Astrocyte of the hippocampus (primary cell): ENCODE results near the gene ISLR.
"Not testable (repeated sequence)": the region's sequence is repeated elsewhere in the genome, so short reads cannot be mapped to it uniquely, and the experiment has no call there.

ENCODE experiments used
- DNase-seq: peaks from one replicate; pipeline ENCODE4 v3.0.0; 2011; ENCODE audit warnings: low read depth, low spot score

ISLR gene

GRCh38 chr15:74136814-74137536 lies 36.5 kb upstream of the ISLR start:
- peak; percentile 21 for DNase-seq

- no peak for DNase-seq
Observed at GRCh38 chr15:74137537-74137894, 36.0 kb upstream of the ISLR start.

DNA sequence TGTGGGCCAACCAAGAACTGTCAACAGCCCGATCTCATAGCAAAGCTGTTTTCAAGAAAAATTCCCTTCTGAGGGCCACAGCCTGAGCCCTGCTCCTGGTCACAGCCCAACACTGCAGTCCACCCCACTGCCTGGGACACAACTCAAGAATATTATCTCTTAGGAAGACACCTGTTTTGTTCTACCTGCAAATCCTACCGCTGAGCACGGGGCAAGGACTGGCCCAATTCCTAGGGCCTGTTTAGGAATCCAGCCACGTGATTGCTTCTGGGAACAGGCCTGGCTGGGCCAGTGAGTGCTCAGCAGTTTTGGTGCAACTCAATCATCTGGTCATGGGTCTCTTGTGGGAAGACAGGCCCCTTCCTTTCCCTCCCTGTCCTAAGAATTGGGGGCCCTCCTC lies 34.9 kb upstream of the ISLR start:
- no peak for DNase-seq

DNA sequence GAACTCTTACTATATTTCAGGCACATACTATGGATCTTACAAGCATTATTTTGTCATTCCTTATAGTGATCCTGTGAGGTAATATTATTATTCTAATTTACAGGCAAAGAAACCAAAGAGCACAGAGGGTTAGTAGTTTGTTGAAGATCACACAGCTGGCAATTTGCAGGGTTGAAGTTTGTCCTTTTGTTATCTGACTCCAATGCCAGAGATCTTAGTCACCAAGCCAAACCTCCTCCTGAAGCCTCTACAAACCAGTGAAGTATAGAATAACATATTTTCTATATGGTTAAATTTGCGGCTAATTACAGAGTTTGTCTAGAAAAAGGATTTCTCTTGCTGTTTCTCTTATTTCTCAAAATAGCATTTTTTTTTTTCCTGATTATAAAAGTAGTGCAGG lies 31.9 kb upstream of the ISLR start:
- DNase-seq: no peak

- DNase-seq: no peak
Observed at GRCh38 chr15:74144153-74144775, 29.2 kb upstream of the ISLR start.

DNA sequence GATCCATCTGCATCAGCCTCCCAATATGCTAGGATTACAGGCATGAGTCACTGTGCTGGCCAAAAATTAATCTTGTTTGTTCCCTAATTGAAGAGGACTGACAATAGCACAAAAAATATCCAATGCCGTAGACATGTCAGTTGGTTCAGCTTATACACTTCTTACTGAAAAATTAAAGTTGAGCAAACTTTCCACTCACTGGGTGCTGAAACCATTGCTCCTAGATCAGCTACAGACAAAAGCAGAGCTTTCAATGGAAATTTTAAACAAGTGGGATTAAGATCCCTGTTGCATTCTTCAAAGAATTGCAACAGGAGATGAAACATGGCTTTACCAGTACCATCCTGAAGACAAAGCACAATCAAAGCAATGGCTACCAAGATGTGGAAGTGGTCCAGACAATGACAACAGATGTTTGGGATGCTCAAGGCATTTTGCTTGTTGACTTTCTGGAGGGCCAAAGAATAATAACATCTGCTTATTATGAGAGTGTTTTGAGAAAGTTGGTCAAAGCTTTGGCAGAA lies 27.2 kb upstream of the ISLR start:
- DNase-seq: no peak

- DNase-seq: no peak
Observed at GRCh38 chr15:74147051-74147450, 26.5 kb upstream of the ISLR start.

DNA sequence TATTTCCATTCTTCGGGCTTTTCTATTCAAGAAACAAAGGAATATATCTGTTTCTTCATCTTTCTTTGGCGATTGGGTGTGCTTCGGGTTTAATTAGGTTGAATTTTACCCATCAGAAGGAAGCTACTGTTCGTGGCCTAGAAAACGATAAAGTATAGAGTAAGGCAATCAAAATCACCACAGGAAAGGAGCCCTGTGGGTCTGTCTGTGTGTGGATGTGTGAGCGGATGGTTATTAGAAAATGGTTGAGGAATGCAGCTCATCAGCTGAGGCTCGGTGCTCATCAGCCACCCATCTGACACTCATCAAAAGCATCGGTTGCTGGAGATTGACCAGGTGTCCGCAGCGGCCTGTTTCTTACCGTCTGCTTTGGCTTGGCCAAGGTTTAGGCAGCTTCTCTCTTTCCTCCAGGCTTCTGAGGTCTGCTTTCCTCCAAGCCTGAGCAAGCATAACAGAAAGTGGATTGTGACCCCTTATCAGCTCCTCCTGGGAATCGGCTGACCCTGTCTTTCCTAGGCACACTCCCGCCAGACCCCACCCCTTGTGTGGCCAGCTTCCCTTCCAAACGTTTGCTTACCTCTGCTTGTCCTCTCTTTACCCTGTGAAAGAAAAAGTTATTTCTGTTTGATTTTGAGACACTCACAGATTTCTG lies 17.6 kb upstream of the ISLR start:
- DNase-seq: no peak

DNA sequence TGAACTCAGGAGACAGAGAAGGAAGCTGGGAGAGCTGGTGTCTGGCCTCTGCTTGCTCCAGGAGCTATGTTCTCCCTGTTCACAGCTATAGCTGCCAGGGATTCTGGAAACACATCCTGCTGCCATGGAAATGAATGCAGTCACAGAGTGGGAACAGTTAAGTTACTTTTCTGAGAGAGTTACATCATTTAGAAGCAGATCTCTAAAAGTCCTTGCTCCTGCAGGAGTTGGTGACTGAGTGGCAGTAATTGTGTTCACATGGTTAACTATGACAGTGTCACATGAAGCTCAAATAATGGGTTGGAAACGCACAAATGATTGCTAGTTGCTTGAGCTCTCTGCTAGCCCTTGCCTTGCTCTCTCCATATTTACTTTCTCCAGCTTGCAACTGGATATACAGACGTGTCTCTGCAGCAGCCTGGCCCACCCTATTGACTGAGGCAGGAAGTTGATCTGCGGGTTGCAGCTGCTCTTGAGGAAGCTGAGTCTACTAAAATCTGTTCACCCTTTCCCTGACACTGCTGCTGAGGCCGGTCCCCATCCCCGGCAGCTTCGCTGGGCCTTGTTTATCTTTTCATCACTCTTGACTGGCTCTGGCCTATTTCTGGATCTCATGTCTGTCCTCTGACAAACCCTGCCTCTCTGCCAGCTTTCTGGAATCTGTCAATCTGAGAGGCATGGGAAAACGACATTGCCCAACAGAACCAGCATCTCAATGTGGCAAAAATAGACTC lies 16.7 kb upstream of the ISLR start:
- DNase-seq: peak; percentile 60

- DNase-seq: no peak
Observed at GRCh38 chr15:74157868-74158827, 15.4 kb upstream of the ISLR start.

DNA sequence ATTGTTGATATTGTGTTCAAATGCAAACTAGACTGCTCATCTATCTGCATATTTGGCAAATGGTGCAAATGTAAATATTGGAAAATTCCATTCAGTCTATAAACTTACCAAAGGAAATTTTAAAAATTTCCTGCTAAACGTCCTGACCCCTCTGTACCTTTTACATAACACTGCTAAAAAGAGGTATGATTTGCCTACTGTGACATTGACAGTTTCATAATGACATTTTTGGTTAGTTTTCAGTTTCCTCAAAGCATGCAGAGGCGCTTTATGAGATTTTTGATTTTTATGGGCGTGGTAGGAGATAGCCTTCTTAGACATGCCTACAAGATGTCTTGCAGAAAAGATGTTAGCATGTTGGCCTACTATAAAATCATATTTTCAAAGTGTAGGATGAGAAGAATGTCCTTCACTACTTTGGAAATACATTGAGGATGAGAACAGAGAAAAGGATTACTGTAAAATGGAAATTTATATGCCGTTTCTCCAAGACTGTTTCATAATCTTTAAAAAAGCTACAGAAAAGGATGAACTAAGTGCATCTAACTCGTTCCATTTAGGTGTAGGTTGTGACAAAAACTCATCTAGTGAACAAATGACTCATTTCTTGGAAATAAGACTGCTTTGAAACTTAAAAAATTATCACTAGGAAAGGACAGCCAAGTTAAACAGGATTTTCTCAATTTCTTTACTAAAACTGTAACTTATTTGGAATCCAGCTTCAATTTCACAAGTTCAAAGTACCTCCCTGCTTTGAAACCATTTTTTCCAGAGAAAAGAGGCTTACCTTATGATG lies 14.5 kb upstream of the ISLR start:
- no peak for DNase-seq

DNA sequence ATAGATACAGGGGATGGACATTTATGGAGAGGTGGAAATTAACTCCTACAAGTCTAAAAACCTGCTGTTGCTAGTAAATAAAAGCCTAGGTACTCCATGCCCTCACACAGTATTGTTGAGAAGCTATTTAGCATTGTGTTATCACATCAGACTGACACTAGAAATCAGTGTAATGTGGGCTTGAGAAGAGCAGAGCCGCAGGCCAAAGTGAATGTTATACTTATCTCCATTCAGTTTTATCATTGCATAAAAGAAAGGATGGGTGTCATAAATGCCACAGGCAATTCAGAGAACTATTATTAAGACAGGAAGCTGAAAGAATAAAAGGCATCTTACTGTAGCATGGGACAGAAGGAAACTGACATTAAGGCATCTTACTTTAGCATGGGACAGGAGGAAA lies 13.7 kb upstream of the ISLR start:
- no peak for DNase-seq

- not testable (repeated sequence) for DNase-seq
Observed at GRCh38 chr15:74160390-74160789, 13.1 kb upstream of the ISLR start.

DNA sequence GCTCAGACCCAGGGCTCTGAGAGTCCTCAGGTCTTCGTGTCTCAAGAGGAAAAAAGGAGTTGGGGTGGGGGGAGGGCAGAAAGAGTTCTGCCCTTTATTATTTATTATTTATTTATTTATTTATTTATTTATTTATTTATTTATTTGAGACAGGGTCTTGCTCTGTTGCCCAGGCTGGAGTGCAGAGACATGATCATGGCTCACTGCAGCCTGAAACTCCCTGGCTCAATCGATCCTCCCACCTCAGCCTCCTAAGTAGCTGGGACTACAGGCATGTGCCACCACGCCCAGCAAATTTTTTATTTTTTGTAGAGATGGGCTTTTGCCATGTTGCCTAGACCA lies 11.3 kb upstream of the ISLR start:
- DNase-seq: not testable (repeated sequence)

GRCh38 chr15:74165461-74165860 lies 8.0 kb upstream of the ISLR start:
- no peak for DNase-seq

GRCh38 chr15:74167891-74168331 lies 5.6 kb upstream of the ISLR start:
- DNase-seq: no peak

DNA sequence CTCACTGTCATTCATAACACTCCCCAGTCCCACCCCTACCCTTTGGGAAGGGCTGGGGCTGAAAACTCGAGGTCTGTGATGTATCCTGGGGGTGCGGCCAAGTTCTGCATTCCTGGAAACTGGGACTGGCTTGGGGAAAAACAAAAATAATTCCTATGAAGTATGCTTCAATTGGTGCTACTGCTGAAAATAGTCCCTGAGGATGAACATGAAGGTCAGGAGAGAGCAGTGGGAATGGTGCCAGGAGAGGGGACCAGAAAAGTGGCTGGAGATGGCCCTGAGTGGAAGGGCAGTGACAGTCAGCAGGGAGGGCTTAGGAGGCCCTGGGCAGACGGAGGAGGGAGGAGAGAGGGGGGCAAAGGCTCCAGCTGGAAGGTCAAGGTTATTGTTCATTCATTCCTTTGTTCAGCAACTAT lies 4.8 kb upstream of the ISLR start:
- no peak for DNase-seq

DNA sequence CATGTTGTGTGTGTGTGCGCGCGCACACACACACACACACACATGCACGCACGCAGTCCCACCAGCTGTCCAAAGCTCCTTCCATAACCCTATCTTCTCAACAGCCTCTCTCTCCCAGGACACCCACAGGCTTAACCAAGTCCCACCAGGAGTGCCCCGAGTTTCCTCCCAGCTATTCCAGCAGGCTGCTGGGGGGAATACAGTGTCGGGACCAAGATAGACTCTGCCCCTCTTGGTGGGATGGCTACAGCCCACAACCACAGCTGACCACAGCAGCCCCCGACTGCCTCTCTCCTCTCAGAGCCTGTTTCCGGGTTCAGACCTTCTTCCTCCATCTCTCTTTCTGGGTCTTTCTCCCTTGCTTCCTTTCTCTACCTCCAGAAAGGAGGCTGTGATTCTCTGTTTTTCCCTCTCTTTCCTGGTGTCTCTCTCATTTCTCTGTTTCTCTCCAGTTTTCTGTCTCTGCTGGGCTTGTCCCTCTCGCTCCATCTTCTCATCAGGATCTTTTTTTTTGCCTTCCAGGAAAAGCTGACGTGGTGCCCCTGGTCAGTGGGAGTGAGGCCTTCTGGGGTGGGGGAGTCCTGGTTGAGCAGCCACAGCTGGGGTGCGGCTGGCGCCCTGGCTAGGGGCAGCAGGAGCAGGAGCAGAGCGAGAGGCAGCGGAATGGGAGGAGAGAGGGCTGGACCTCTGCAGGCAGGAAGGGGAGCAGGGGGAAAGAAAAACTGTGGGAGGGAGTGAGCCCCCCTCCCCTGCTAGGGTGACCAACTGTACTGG lies 3.3 kb upstream of the ISLR start:
- DNase-seq: no peak

DNA sequence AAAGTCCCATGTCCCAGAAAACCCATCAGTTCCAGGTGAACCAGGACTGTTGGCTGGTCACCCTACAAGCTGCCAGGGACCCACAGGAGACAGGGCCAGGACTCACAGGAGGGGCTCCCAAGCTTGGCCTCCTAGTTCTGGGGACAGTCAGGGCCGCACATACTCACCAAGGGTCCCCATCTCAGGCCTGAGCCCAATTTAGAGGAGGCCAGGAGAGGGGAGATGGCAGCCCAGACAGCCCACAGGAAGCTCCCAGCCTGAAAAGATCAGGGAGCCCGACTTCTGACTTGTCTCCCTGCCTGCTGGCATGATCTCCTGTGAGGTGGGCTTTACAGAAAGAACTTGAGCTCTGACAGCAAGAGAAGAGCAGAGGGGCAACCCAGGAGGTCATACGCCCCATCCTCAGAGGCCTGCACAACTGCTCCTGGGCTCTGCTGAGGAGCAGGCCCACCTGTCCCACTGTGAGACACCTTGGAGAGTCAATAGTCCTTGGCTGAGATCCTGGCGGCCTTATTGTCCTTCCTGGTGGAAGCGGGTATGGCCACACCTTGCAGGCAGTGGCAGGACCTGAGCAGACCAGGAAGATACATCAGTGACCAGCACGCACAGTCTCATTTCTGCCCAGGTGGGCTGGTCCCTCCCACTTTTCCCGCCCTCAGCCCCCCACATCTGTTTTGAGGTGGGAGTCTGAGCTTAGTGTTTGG lies 2.5 kb upstream of the ISLR start:
- no peak for DNase-seq
